CD14-positive monocyte (primary cell): ENCODE results near the gene CREB5. TPM values are rescaled to one million over a fixed set of nuclear protein-coding genes. Genes with fewer than 3 reads are reported as not detected.

Experiments used
- DNase-seq, 3 donors: peaks; one replicate each; pipeline ENCODE4 v3.0.0-alpha.2; 2011 to 2022
- H2AFZ ChIP-seq: 2 replicates; pipeline ENCODE4 v1.6.0; 2012; ENCODE audit warnings: mild to moderate bottlenecking, low read depth, low read length, inconsistent platforms; ENCODE audit not compliant: insufficient read depth, poor library complexity, severe bottlenecking
- H3K27ac ChIP-seq, 2 donors: 1 replicate in 1 of 2; 2 replicates in 1 of 2; pipeline ENCODE4 v1.5.1; 2012 to 2013; ENCODE audit warnings: low read length in 2 of 2, control low read depth in 1 of 2, inconsistent platforms in 1 of 2, low read depth in 1 of 2, mild to moderate bottlenecking in 1 of 2
- H3K27me3 ChIP-seq, 2 donors: one replicate each; pipeline versions ENCODE4 v1.6.0 to v1.6.1; 2011 to 2013; ENCODE audit warnings: low read length in 2 of 2; ENCODE audit not compliant: control insufficient read depth in 2 of 2, insufficient read depth in 2 of 2
- H3K36me3 ChIP-seq, 2 donors: replicated peaks in 1 of 2; 1 replicate in 1 of 2; 2 replicates in 1 of 2; pipeline versions ENCODE4 v1.5.1 to v1.6.1; 2012 to 2013; ENCODE audit warnings: low read length in 2 of 2, control low read depth in 1 of 2, inconsistent platforms in 1 of 2, mild to moderate bottlenecking in 1 of 2; ENCODE audit not compliant: insufficient read depth in 2 of 2, control insufficient read depth in 1 of 2
- H3K4me1 ChIP-seq, 2 donors: 1 replicate in 1 of 2; 2 replicates in 1 of 2; pipeline versions ENCODE4 v1.5.1 to v1.6.1; 2012 to 2013; ENCODE audit warnings: low read length in 2 of 2, control low read depth in 1 of 2, inconsistent platforms in 1 of 2, mild to moderate bottlenecking in 1 of 2, moderate library complexity in 1 of 2; ENCODE audit not compliant: insufficient read depth in 2 of 2, control insufficient read depth in 1 of 2
- H3K4me2 ChIP-seq: replicated peaks from 2 replicates; pipeline ENCODE3; 2012; ENCODE audit warnings: low read length, moderate library complexity, mild to moderate bottlenecking; ENCODE audit not compliant: poor library complexity, severe bottlenecking; ENCODE audit errors: extremely low read depth
- H3K4me3 ChIP-seq, 3 experiments: fragments of 200-600 bp in 1 of 3; sonication (generic) in 1 of 3; replicated peaks in 1 of 3; 1 replicate in 2 of 3; 2 replicates in 1 of 3; pipeline ENCODE4 v1.5.1; 2011 to 2013; ENCODE audit warnings: low read length in 3 of 3, mild to moderate bottlenecking in 3 of 3, control low read depth in 2 of 3, low read depth in 2 of 3, inconsistent platforms in 1 of 3, moderate library complexity in 1 of 3
- H3K79me2 ChIP-seq: 2 replicates; pipeline ENCODE4 v1.6.0; 2012; ENCODE audit warnings: mild to moderate bottlenecking, control low read depth, inconsistent platforms, low read length, moderate library complexity; ENCODE audit not compliant: insufficient read depth
- H3K9ac ChIP-seq: 2 replicates; pipeline ENCODE4 v1.6.0; 2017; ENCODE audit warnings: low read length, mild to moderate bottlenecking; ENCODE audit not compliant: insufficient read depth, poor library complexity, severe bottlenecking
- H3K9me3 ChIP-seq, 2 donors: replicated peaks in 1 of 2; 1 replicate in 1 of 2; 2 replicates in 1 of 2; pipeline versions ENCODE4 v1.5.1 to v1.6.1; 2012 to 2013; ENCODE audit warnings: low read length in 2 of 2, control low read depth in 1 of 2; ENCODE audit not compliant: control insufficient read depth in 1 of 2, insufficient read depth in 1 of 2
- H4K20me1 ChIP-seq: 2 replicates; pipeline ENCODE4 v1.6.0; 2012; ENCODE audit warnings: mild to moderate bottlenecking, low read length, control low read depth, moderate library complexity; ENCODE audit not compliant: insufficient read depth
- H3K27ac Mint-ChIP-seq, 7 donors: one replicate each; pipeline ENCODE4 v1.8.0; 2020; ENCODE audit warnings: mild to moderate bottlenecking in 7 of 7, mixed read lengths in 7 of 7, moderate library complexity in 6 of 7, inconsistent platforms in 2 of 7
- H3K27me3 Mint-ChIP-seq, 3 donors: one replicate each; pipeline ENCODE4 v1.8.0; 2021 to 2022; ENCODE audit warnings: low read depth in 3 of 3, mild to moderate bottlenecking in 3 of 3, mixed read lengths in 3 of 3, moderate library complexity in 3 of 3, inconsistent platforms in 1 of 3
- H3K36me3 Mint-ChIP-seq, 2 donors: one replicate each; pipeline ENCODE4 v1.8.0; 2020; ENCODE audit warnings: mixed read lengths in 2 of 2, inconsistent platforms in 1 of 2, mild to moderate bottlenecking in 1 of 2
- H3K4me1 Mint-ChIP-seq: one replicate; pipeline ENCODE4 v1.8.0; 2020; ENCODE audit warnings: mild to moderate bottlenecking, mixed read lengths
- H3K4me3 Mint-ChIP-seq, 2 donors: one replicate each; pipeline ENCODE4 v1.8.0; 2020; ENCODE audit warnings: mild to moderate bottlenecking in 2 of 2, mixed read lengths in 2 of 2, moderate library complexity in 1 of 2
- H3K9me3 Mint-ChIP-seq, 7 donors: one replicate each; pipeline ENCODE4 v1.8.0; 2020 to 2022; ENCODE audit warnings: mixed read lengths in 7 of 7, mild to moderate bottlenecking in 6 of 7, moderate library complexity in 6 of 7, inconsistent platforms in 2 of 7
- WGBS: methylation state at CpG from one replicate; pipeline ENCODE4 v1.1.5; 2013; ENCODE audit warnings: missing lambda C conversion rate; ENCODE audit not compliant: insufficient coverage; 5-methylcytosine and 5-hydroxymethylcytosine counted together
- intact Hi-C, 2 donors: fragments of 100-400 bp; cut with micrococcal nuclease; formaldehyde crosslinking; loops; one replicate each; pipeline versions ENCODE4 v1.15.0 to v1.15.1; 2023
- polyA plus RNA-seq, 3 donors: library from polyadenylated mRNA; depleted of rRNA in 1 of 3; unstranded in 2 of 3; stranded (reverse) in 1 of 3; fragments of 300-500 nt in 2 of 3; fragments of >200 nt in 1 of 3; fragmentation: Illumina TruSeq in 2 of 3; gene quantifications; 1 replicate in 2 of 3; 2 replicates in 1 of 3; pipeline ENCODE4 v1.2.3, GENCODE V29; 2012 to 2021
- TF ChIP-seq, protein P1 (sequence below): fragments of 200-600 bp; IDR thresholded peaks from one replicate; pipeline ENCODE4 v1.8.0; 2022; ENCODE audit warnings: antibody characterized with exemption, mild to moderate bottlenecking

Gene CREB5
- polyA plus RNA-seq, 3 donors, result 25.1 to 72.3 (median 44.2) TPM

- Histone ChIP-seq H3K4me1 (no peaks in the 10 kb centered on the region), H3K36me3 (no peaks in the 10 kb centered on the region), H3K9me3 (no peaks in the 10 kb centered on the region), H3K27me3 (peaks cover 0 to 5% of the 10 kb centered on the region in 2 donors), H3K4me2 (no peak overlapping the region), H4K20me1 (no peaks in the 10 kb centered on the region), H2AFZ (no peak overlapping the region), H3K79me2 (no peaks in the 10 kb centered on the region), H3K9ac (no peak overlapping the region), H3K4me3 (no peak overlapping the region), H3K27ac (no peak overlapping the region)
- peaks cover 5 to 9% (median 7%) of the 10 kb centered on the region in 3 donors for H3K27me3 Mint-ChIP-seq
- no peak overlapping the region for H3K27ac Mint-ChIP-seq
- no peaks in the 10 kb centered on the region for H3K4me1 Mint-ChIP-seq
- TF ChIP-seq, protein P1, sequence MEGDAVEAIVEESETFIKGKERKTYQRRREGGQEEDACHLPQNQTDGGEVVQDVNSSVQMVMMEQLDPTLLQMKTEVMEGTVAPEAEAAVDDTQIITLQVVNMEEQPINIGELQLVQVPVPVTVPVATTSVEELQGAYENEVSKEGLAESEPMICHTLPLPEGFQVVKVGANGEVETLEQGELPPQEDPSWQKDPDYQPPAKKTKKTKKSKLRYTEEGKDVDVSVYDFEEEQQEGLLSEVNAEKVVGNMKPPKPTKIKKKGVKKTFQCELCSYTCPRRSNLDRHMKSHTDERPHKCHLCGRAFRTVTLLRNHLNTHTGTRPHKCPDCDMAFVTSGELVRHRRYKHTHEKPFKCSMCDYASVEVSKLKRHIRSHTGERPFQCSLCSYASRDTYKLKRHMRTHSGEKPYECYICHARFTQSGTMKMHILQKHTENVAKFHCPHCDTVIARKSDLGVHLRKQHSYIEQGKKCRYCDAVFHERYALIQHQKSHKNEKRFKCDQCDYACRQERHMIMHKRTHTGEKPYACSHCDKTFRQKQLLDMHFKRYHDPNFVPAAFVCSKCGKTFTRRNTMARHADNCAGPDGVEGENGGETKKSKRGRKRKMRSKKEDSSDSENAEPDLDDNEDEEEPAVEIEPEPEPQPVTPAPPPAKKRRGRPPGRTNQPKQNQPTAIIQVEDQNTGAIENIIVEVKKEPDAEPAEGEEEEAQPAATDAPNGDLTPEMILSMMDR, result no peak
- intact Hi-C loops, result no loop called here
- no peak for DNase-seq
- no peak overlapping the region for H3K4me3 Mint-ChIP-seq
- H3K36me3 Mint-ChIP-seq, result no peaks in the 10 kb centered on the region
- WGBS, result no CpG with 5 or more reads among the region's 4 CpGs
- H3K9me3 Mint-ChIP-seq, result peaks cover 0 to 8% (median 0%) of the 10 kb centered on the region in 7 donors
These were observed 36.4 kb downstream of the CREB5 start for GRCh38 chr7:28448708-28449107.

GRCh38 chr7:28452681-28453080, 40.4 kb downstream of the CREB5 start:
- no peak overlapping the region for H3K4me3 Mint-ChIP-seq
- no peaks in the 10 kb centered on the region for H3K36me3 Mint-ChIP-seq
- H3K9ac ChIP-seq, result no peak overlapping the region
- H3K9me3 Mint-ChIP-seq, result no peaks in the 10 kb centered on the region
- no peaks in the 10 kb centered on the region for H3K36me3 ChIP-seq
- H4K20me1 ChIP-seq, result no peaks in the 10 kb centered on the region
- WGBS, result no CpG with 5 or more reads among the region's 2 CpGs
- no peak overlapping the region for H3K4me2 ChIP-seq
- peaks cover 5 to 9% (median 7%) of the 10 kb centered on the region in 3 donors for H3K27me3 Mint-ChIP-seq
- H3K27ac ChIP-seq, result no peak overlapping the region
- no peaks in the 10 kb centered on the region for H3K79me2 ChIP-seq
- no peak overlapping the region for H2AFZ ChIP-seq
- no peaks in the 10 kb centered on the region for H3K4me1 ChIP-seq
- no peak overlapping the region for H3K27ac Mint-ChIP-seq
- no peak for DNase-seq
- H3K9me3 ChIP-seq, result no peaks in the 10 kb centered on the region
- TF ChIP-seq, protein P1, result no peak
- H3K4me3 ChIP-seq, result no peak overlapping the region
- H3K27me3 ChIP-seq, result peaks cover 0 to 5% of the 10 kb centered on the region in 2 donors
- intact Hi-C loops, result no loop called here
- H3K4me1 Mint-ChIP-seq, result no peaks in the 10 kb centered on the region
